Measurements from ENCODE around the gene TLE1.

GRCh38 chr9:81616141-81616540 is 73.2 kb downstream of the TLE1 start:
- TF ChIP-seq POLR2A (IDR thresholded peaks at IDR 0.05; ENCODE audit: low read length): no peak
- TF ChIP-seq GATA1 (IDR thresholded peaks at IDR 0.05; ENCODE audit: low read depth, low read length): no peak

Data from erythroblast (primary cell).